Stimulated activated naive CD8-positive, alpha-beta T cell treated with anti-CD3 and anti-CD28 coated beads, Interleukin-15, Interleukin-2, amounts not matched to agents 100 U/mL and 50 U/mL, for 24 hours (primary cell): Measurements from ENCODE around the gene RALGDS.
A peak's percentile ranks its signal among the peaks of the same experiment; 100 is the strongest.
"Not testable (repeated sequence)": the region's sequence is repeated elsewhere in the genome, so short reads cannot be mapped to it uniquely, and the experiment has no call there.

Source experiments
- ATAC-seq: fragments of 150-1000 bp; cut with Tn5 transposase; one replicate; pipeline ENCODE4 v1.10.0; 2021
- DNase-seq: peaks from one replicate; pipeline ENCODE4 v3.0.0; 2021

The RALGDS gene

GRCh38 chr9:133067813-133068212, 53.2 kb downstream of the RALGDS start:
- ATAC-seq (no peak), DNase-seq (no peak)

GRCh38 chr9:133067006-133067405, 54.0 kb downstream of the RALGDS start:
- DNase-seq (no peak), ATAC-seq (no peak)

- ATAC-seq (no peak), DNase-seq (no peak)
These were observed 54.7 kb downstream of the RALGDS start for GRCh38 chr9:133066181-133066983.

- DNase-seq (no peak), ATAC-seq (no peak)
These were observed 56.0 kb downstream of the RALGDS start for GRCh38 chr9:133065070-133065388.

GRCh38 chr9:133064241-133065069, 56.6 kb downstream of the RALGDS start:
- DNase-seq (no peak), ATAC-seq (no peak)

- ATAC-seq, result no peak
- no peak for DNase-seq
These were observed 57.4 kb downstream of the RALGDS start for GRCh38 chr9:133063500-133064231.

GRCh38 chr9:133063159-133063499, 57.9 kb downstream of the RALGDS start:
- DNase-seq (no peak), ATAC-seq (no peak)

- not testable (repeated sequence) for ATAC-seq, DNase-seq
These were observed 58.5 kb downstream of the RALGDS start for GRCh38 chr9:133062569-133062968.

GRCh38 chr9:133061764-133062145, 59.3 kb downstream of the RALGDS start, which contains the start of gene CEL:
Gene CEL, plus strand, starts transcription at chr9:133061981. Its CDS starts 22 bp downstream, at chr9:133062003.
- not testable (repeated sequence) for ATAC-seq, DNase-seq

GRCh38 chr9:133061019-133061763, 59.8 kb downstream of the RALGDS start:
- peak; percentile 32 for DNase-seq
- ATAC-seq, result peak; percentile 82

- no peak for DNase-seq
- peak; percentile 24 for ATAC-seq
These were observed 60.6 kb downstream of the RALGDS start for GRCh38 chr9:133060417-133060841.

GRCh38 chr9:133059623-133060022, 61.4 kb downstream of the RALGDS start:
- ATAC-seq, result no peak
- DNase-seq, result peak; percentile 11

- no peak for ATAC-seq
These were observed 62.3 kb downstream of the RALGDS start for GRCh38 chr9:133058550-133059320.

GRCh38 chr9:133058071-133058470, 63.0 kb downstream of the RALGDS start:
- no peak for ATAC-seq
- no peak for DNase-seq

More at GRCh38 chr9:133058550-133059320, 62.3 kb downstream of the RALGDS start:
- DNase-seq, result no peak

- DNase-seq (no peak), ATAC-seq (no peak)
These were observed 63.5 kb downstream of the RALGDS start for GRCh38 chr9:133057553-133057952.

- ATAC-seq (no peak), DNase-seq (peak; percentile 18)
These were observed 64.0 kb downstream of the RALGDS start for GRCh38 chr9:133057006-133057405.

GRCh38 chr9:133056533-133056932, 64.5 kb downstream of the RALGDS start:
- DNase-seq (no peak), ATAC-seq (no peak)

- DNase-seq, result no peak
- no peak for ATAC-seq
These were observed 65.1 kb downstream of the RALGDS start for GRCh38 chr9:133055788-133056420.

GRCh38 chr9:133054966-133055365, 66.1 kb downstream of the RALGDS start:
- ATAC-seq (no peak), DNase-seq (no peak)

- ATAC-seq (no peak), DNase-seq (no peak)
These were observed 66.7 kb downstream of the RALGDS start for GRCh38 chr9:133054194-133054890.
